Endothelial cell (in vitro differentiated cells): ENCODE results near the gene TMEM178B. TPM values are rescaled to one million over a fixed set of nuclear protein-coding genes. Genes with fewer than 3 reads are reported as not detected.

Source experiments
- DNase-seq: peaks from one replicate; pipeline ENCODE4 v3.0.0; 2021; ENCODE audit warnings: low spot score
- H3K27ac Mint-ChIP-seq: one replicate; pipeline ENCODE4 v1.8.0; 2021; ENCODE audit warnings: mixed read lengths, inconsistent platforms; ENCODE audit not compliant: unreplicated experiment
- H3K27me3 Mint-ChIP-seq: one replicate; pipeline ENCODE4 v1.8.0; 2021; ENCODE audit warnings: mild to moderate bottlenecking, moderate library complexity, mixed read lengths, inconsistent platforms; ENCODE audit not compliant: unreplicated experiment
- H3K36me3 Mint-ChIP-seq: one replicate; pipeline ENCODE4 v1.8.0; 2021; ENCODE audit warnings: mild to moderate bottlenecking, low read depth, mixed read lengths, inconsistent platforms; ENCODE audit not compliant: unreplicated experiment
- H3K4me1 Mint-ChIP-seq: one replicate; pipeline ENCODE4 v1.8.0; 2021; ENCODE audit warnings: mild to moderate bottlenecking, mixed read lengths, inconsistent platforms; ENCODE audit not compliant: unreplicated experiment
- H3K4me3 Mint-ChIP-seq: one replicate; pipeline ENCODE4 v1.8.0; 2021; ENCODE audit warnings: mild to moderate bottlenecking, mixed read lengths, inconsistent platforms; ENCODE audit not compliant: unreplicated experiment
- H3K9me3 Mint-ChIP-seq: one replicate; pipeline ENCODE4 v1.8.0; 2021; ENCODE audit warnings: mixed read lengths, inconsistent platforms; ENCODE audit not compliant: unreplicated experiment
- total RNA-seq: library from RNA; stranded (reverse); fragmentation: NEBNext Ultra II Directional; extraction: Animal tissue kit (Norgen Biotek cat#: 25700); gene quantifications from one replicate; pipeline ENCODE4 v1.2.1, GENCODE V29; 2021; ENCODE audit not compliant: unreplicated experiment
- TF ChIP-seq, protein P1 (sequence below): fragments of 200-600 bp; sonication (generic); IDR thresholded peaks from one replicate; pipeline ENCODE4 v1.5.0; 2021; ENCODE audit warnings: antibody characterized with exemption; ENCODE audit not compliant: unreplicated experiment

TMEM178B gene
- total RNA-seq, 1 donor from 2014 or later: 0.28 TPM

DNA sequence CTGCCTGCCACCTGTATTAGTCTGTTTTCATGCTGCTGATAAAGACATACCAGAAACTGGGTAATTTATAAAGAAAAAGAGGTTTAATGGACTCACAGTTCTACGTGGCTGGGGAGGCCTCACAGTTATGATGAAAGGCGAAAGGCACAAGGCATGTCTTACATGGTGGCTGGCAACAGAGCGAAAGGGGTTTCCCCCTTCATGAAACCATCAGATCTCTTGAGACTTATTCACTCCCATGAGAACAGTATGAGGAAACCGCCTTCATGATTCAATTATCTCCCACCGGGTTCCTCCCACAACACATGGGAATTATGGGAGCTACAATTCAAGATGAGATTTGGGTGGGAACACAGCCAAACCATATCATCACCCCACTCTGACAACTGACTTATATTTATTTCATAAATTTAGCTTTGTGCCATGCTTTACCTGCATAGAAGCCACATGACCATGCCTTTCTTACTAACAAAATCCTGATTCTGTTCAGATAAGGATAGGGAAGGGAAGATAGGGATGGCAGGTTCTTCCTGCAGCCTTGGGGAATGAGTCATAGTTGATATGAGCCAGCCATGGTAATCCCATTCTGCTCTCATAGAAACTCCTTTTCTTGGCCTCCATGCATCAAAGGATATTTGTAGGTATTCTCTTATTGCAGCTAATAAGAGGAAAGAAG lies 286.0 kb downstream of the TMEM178B start:
- Mint-ChIP-seq H3K9me3 (no peaks in the 10 kb centered on the region), H3K36me3 (no peaks in the 10 kb centered on the region), H3K27me3 (peaks cover 3% of the 10 kb centered on the region), H3K4me1 (peaks cover 6% of the 10 kb centered on the region), H3K27ac (no peak overlapping the region), H3K4me3 (no peak overlapping the region)
- TF ChIP-seq, protein P1, sequence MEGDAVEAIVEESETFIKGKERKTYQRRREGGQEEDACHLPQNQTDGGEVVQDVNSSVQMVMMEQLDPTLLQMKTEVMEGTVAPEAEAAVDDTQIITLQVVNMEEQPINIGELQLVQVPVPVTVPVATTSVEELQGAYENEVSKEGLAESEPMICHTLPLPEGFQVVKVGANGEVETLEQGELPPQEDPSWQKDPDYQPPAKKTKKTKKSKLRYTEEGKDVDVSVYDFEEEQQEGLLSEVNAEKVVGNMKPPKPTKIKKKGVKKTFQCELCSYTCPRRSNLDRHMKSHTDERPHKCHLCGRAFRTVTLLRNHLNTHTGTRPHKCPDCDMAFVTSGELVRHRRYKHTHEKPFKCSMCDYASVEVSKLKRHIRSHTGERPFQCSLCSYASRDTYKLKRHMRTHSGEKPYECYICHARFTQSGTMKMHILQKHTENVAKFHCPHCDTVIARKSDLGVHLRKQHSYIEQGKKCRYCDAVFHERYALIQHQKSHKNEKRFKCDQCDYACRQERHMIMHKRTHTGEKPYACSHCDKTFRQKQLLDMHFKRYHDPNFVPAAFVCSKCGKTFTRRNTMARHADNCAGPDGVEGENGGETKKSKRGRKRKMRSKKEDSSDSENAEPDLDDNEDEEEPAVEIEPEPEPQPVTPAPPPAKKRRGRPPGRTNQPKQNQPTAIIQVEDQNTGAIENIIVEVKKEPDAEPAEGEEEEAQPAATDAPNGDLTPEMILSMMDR: no peak
- no peak for DNase-seq

DNA sequence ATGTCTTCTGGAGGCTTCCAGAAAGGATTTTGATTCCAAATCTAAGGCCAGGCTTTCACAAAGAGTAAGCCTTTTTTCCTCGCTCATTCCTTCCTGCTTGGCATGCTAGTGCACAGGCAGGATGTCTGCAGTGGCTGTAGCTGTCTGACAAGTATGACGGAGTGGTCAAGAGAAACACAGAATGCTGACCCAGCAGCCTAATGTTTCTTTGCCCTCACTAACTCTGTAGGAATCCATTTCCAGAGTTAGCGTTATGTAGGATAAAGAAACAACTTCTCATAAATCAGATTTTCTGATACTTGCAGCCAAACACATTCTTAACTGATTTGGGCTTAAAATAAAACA lies 286.5 kb downstream of the TMEM178B start:
- peaks cover 3% of the 10 kb centered on the region for H3K27me3 Mint-ChIP-seq
- no peak overlapping the region for H3K27ac Mint-ChIP-seq
- TF ChIP-seq, protein P1: no peak
- DNase-seq: no peak
- H3K4me1 Mint-ChIP-seq: peaks cover 3% of the 10 kb centered on the region
- no peak overlapping the region for H3K4me3 Mint-ChIP-seq
- no peaks in the 10 kb centered on the region for H3K9me3 Mint-ChIP-seq
- no peaks in the 10 kb centered on the region for H3K36me3 Mint-ChIP-seq

DNA sequence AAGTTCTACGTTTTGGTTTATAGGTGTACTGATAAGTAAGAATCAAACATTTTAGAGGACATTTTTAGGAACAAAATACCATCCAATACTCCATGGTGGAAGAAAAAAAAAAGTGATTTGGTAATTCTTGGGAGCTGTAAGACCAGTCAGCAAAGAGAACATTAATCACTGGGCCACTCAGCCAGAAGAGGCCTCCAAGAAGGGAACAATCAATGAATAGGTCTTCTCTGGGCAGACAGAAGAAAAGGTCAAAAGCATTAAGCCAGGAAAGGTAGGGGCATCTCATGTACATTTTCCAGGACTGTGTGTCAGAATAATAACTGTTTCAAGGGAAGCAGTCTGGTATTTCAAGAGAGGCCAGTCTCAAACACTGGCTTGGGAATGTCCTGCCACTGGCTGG lies 286.9 kb downstream of the TMEM178B start:
- no peak overlapping the region for H3K4me3 Mint-ChIP-seq
- no peaks in the 10 kb centered on the region for H3K36me3 Mint-ChIP-seq
- H3K4me1 Mint-ChIP-seq: peaks cover 3% of the 10 kb centered on the region
- H3K27me3 Mint-ChIP-seq: peaks cover 3% of the 10 kb centered on the region
- no peaks in the 10 kb centered on the region for H3K9me3 Mint-ChIP-seq
- TF ChIP-seq, protein P1: no peak
- DNase-seq: no peak
- H3K27ac Mint-ChIP-seq: no peak overlapping the region

DNA sequence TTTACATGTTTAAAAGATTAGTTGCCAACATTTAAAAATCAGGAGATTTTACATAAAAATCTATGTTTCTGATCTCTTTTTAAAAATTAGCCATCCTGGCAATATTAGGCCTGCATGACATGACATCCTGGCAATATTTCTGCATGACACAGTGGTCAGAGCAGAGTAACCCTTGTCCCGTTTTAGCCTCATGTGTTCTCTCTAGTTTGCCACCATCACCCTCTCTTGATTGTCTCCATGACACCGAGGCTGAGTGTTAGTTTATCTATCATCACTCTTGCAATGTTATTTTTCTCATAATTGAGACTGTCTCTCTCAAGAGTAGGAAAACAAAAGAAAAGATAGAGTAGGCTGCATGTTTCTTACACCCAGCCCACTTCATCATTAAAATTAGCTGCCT lies 287.6 kb downstream of the TMEM178B start:
- no peak overlapping the region for H3K4me3 Mint-ChIP-seq
- DNase-seq: no peak
- H3K27ac Mint-ChIP-seq: no peak overlapping the region
- peaks cover 4% of the 10 kb centered on the region for H3K27me3 Mint-ChIP-seq
- H3K9me3 Mint-ChIP-seq: no peaks in the 10 kb centered on the region
- TF ChIP-seq, protein P1: no peak
- no peaks in the 10 kb centered on the region for H3K36me3 Mint-ChIP-seq
- H3K4me1 Mint-ChIP-seq: peaks cover 7% of the 10 kb centered on the region

DNA sequence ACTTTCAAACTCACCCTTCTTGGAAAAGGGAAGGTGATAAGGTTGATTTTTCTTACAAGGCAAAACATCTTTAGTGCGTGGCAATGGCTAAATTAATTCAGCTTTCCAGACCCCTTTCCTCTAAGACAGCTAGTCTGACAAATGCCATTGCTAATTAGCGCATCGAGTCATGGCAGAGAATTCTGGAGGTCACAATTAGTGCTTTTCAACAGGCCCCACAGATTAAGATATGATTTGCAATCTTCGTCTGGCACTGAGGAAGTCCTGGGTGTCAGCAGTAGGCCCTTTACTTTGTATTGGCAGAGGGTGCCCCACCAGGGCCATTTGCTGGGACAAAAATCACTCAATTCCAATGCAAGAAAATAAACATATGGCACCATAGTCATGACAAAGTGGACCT lies 288.1 kb downstream of the TMEM178B start:
- Mint-ChIP-seq H3K4me1 (peaks cover 9% of the 10 kb centered on the region), H3K4me3 (no peak overlapping the region), H3K36me3 (no peaks in the 10 kb centered on the region), H3K27ac (no peak overlapping the region), H3K9me3 (no peaks in the 10 kb centered on the region), H3K27me3 (peaks cover 4% of the 10 kb centered on the region)
- no peak for DNase-seq
- TF ChIP-seq, protein P1: no peak
